NT2/D1 (cell line): ENCODE results near the gene LRBA.

ENCODE experiments used
- SUZ12 ChIP-seq: IDR thresholded peaks from 2 replicates; pipeline ENCODE4 v1.6.1; 2011; ENCODE audit not compliant: insufficient read length, insufficient read depth; ENCODE audit errors: extremely low read depth
- YY1 ChIP-seq: IDR thresholded peaks from 2 replicates; pipeline ENCODE4 v1.6.1; 2011; ENCODE audit not compliant: insufficient read length, insufficient read depth
- ZNF274 ChIP-seq: IDR thresholded peaks from 2 replicates; pipeline ENCODE4 v1.6.1; 2011; ENCODE audit warnings: mild to moderate bottlenecking, low read depth, low read length

- TF ChIP-seq YY1 (no peak), ZNF274 (no peak), SUZ12 (no peak)
These were observed 613.9 kb downstream of the LRBA start for GRCh38 chr4:150401083-150401687.
